ENCODE data around the gene MDFI. TPM values are rescaled to one million over a fixed set of nuclear protein-coding genes. Genes with fewer than 3 reads are reported as not detected.

MDFI gene
- total RNA-seq, 1 donor from 2014 or later, result 94.7 TPM

DNA sequence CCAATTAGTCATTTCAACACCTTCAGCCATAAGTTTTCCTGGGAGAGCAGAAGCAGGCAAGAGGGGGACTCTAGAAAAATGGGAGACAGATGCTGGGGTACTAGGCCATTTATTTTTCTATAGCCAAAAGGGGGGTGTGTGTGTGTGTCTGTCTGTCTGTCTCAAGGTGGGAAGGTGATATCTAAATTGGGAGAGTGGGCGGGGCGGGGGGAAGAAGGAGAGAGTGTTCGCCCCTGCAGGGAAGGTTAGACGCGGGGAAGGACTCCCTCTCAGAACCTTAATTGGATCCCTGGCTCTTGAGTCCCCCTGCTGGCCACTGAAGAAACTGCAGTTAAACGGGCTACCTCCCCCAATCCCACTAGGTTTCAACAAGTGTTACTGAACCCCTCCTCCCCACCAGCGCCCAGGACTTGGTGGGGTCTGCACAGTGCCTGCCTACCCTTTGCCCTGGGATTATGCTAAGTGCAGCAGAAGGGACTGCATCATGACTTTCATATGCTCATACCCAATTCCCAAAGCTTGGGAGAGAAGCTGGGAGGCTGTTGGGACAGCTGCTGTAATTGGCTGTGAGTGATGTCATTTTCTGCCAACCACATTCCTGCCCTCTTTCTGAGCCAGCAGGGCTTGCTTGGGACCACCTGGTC lies 46.3 kb upstream of the MDFI start:
- no peaks in the 10 kb centered on the region for H3K27me3 ChIP-seq
- no peak overlapping the region for H3K4me3 ChIP-seq
- H3K4me1 ChIP-seq, result no peaks in the 10 kb centered on the region
- no peaks in the 10 kb centered on the region for H3K9me3 ChIP-seq
- H3K27ac ChIP-seq, result no peak overlapping the region
- intact Hi-C loops (cut with DNase I), result loop anchor here (1.0 to 5.0 kb wide), 5 partner anchors 45 to 223 kb away; partner anchors contain the start of gene FOXP4
- peak in 1 of 2 donors; percentile 85 for DNase-seq (ENCODE audit: low spot score in 2 of 2)
- H3K36me3 ChIP-seq, result peaks cover 46 to 73% of the 10 kb centered on the region in 2 donors
- TF ChIP-seq, protein P1, sequence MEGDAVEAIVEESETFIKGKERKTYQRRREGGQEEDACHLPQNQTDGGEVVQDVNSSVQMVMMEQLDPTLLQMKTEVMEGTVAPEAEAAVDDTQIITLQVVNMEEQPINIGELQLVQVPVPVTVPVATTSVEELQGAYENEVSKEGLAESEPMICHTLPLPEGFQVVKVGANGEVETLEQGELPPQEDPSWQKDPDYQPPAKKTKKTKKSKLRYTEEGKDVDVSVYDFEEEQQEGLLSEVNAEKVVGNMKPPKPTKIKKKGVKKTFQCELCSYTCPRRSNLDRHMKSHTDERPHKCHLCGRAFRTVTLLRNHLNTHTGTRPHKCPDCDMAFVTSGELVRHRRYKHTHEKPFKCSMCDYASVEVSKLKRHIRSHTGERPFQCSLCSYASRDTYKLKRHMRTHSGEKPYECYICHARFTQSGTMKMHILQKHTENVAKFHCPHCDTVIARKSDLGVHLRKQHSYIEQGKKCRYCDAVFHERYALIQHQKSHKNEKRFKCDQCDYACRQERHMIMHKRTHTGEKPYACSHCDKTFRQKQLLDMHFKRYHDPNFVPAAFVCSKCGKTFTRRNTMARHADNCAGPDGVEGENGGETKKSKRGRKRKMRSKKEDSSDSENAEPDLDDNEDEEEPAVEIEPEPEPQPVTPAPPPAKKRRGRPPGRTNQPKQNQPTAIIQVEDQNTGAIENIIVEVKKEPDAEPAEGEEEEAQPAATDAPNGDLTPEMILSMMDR (IDR thresholded peaks at IDR 0.05), result peak; percentile 84 to 89 (median 89)

DNA sequence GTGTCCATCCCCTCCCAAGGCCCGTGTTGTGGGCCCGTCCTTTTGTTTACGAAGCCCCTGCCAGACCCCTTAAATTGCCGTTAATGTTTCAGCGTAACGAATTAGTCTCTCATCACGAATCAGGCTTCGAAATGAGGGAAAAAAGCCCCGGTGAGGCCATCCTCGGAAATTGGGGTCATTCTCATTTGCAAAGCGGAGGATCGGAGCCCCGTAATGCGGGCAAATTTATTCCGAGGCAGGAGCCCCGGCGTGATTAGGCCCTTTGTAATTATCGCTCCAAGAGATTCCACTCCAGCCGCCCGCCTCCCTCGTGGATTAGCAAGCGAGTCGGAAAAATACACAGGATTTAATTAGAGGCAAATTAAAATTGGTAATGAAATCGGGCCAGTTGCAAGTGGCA lies 44.9 kb upstream of the MDFI start:
- Histone ChIP-seq H3K27ac (no peak overlapping the region), H3K36me3 (peaks cover 48 to 76% of the 10 kb centered on the region in 2 donors), H3K4me1 (no peaks in the 10 kb centered on the region), H3K9me3 (no peaks in the 10 kb centered on the region), H3K27me3 (no peaks in the 10 kb centered on the region), H3K4me3 (no peak overlapping the region)
- intact Hi-C loops (cut with DNase I), result loop anchor here (5.0 kb wide), 1 partner anchor 86 kb away; no protein-coding TSS in a partner anchor
- TF ChIP-seq, protein P1 (IDR thresholded peaks at IDR 0.05), result no peak
- no peak for DNase-seq (ENCODE audit: low spot score in 2 of 2)

DNA sequence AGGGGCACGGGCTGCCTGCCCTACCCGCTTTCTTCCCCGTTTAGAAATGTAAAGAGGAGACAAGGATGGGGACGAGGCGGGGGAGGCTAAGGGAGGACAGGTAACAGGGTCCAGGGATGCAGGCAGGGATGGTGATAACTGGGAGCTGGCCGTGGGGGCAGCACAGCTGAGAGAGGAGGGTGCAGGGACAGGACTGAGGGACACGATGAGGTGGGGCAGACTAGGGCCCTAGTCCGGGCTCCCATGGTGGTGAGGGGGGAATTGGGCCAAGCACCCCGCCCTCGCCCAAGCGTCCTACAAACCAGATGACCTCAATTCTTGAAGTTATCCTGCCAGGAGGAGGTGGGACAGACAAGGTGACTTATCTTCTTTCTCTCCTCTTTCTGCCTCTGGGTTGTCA lies 44.4 kb upstream of the MDFI start:
- Histone ChIP-seq H3K27ac (no peak overlapping the region), H3K36me3 (peaks cover 48 to 76% of the 10 kb centered on the region in 2 donors), H3K9me3 (no peaks in the 10 kb centered on the region), H3K27me3 (no peaks in the 10 kb centered on the region), H3K4me3 (no peak overlapping the region), H3K4me1 (no peaks in the 10 kb centered on the region)
- TF ChIP-seq, protein P1 (IDR thresholded peaks at IDR 0.05), result no peak
- intact Hi-C loops (cut with DNase I), result loop anchor here (5.0 kb wide), 1 partner anchor 87 kb away; no protein-coding TSS in a partner anchor
- no peak for DNase-seq (ENCODE audit: low spot score in 2 of 2)

DNA sequence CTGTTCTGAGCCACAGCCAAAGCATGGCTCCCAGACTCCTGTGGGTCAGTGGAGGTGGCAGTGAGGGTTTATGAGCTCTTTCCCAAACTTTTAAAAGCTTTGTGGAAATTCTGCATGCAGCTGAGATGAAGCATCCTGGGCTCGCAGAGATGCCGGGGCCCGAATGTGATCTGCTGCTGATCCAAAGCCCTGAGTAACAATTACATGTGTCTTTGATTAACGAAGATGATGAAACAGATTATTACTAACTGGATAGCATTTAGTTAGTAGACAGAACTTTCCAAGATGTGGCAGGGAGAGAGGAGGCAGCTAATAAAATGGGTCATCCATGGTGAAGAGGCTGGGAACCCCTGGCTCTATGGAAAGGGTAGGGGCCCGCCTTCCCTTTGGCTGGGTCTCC lies 43.9 kb upstream of the MDFI start:
- TF ChIP-seq, protein P1 (IDR thresholded peaks at IDR 0.05), result no peak
- intact Hi-C loops (cut with DNase I), result loop anchor here (5.0 kb wide), 1 partner anchor 87 kb away; no protein-coding TSS in a partner anchor
- H3K27me3 ChIP-seq, result no peaks in the 10 kb centered on the region
- H3K36me3 ChIP-seq, result peaks cover 46 to 76% of the 10 kb centered on the region in 2 donors
- no peak overlapping the region for H3K27ac ChIP-seq
- no peak for DNase-seq (ENCODE audit: low spot score in 2 of 2)
- no peaks in the 10 kb centered on the region for H3K4me1 ChIP-seq
- H3K9me3 ChIP-seq, result no peaks in the 10 kb centered on the region
- H3K4me3 ChIP-seq, result no peak overlapping the region

DNA sequence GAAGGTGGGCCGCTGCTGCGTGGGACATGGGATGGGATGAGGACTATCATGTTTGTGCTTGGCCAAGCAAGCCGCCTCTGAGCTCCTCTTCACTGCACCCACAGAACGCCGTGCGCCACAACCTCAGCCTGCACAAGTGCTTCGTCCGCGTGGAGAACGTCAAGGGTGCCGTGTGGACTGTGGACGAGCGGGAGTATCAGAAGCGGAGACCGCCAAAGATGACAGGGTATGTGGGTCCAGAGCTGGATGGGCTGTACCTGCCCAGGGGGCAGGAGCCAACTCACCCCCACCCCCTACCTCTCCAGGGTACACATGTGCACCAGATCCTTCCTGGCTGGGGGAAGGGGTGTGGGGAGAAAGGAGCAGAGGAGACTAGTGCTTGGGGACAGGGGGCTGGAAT lies 43.5 kb upstream of the MDFI start:
- peaks cover 42 to 76% of the 10 kb centered on the region in 2 donors for H3K36me3 ChIP-seq
- no peak for DNase-seq (ENCODE audit: low spot score in 2 of 2)
- TF ChIP-seq, protein P1 (IDR thresholded peaks at IDR 0.05), result no peak
- H3K9me3 ChIP-seq, result no peaks in the 10 kb centered on the region
- H3K27me3 ChIP-seq, result no peaks in the 10 kb centered on the region
- H3K27ac ChIP-seq, result no peak overlapping the region
- intact Hi-C loops (cut with DNase I), result loop anchor here (5.0 kb wide), 1 partner anchor 87 kb away; no protein-coding TSS in a partner anchor
- H3K4me1 ChIP-seq, result no peaks in the 10 kb centered on the region
- no peak overlapping the region for H3K4me3 ChIP-seq

All from ascending aorta (tissue), 2 donors.